Parathyroid adenoma (tissue), 2 donors: ENCODE measurements around the gene FARSB.

Source experiments
- H2AFZ ChIP-seq: fragments of 300-600 bp; sonication (generic); one replicate; pipeline ENCODE4 v1.7.0; 2017; ENCODE audit warnings: antibody characterized with exemption, mild to moderate bottlenecking
- H3K27ac ChIP-seq: fragments of 300-600 bp; sonication (generic); one replicate; pipeline ENCODE4 v1.7.0; 2017
- H3K27me3 ChIP-seq: fragments of 300-600 bp; sonication (generic); one replicate; pipeline ENCODE4 v1.7.0; 2017; ENCODE audit warnings: low read length; ENCODE audit not compliant: control insufficient read depth, insufficient read depth
- H3K36me3 ChIP-seq: fragments of 300-600 bp; sonication (generic); one replicate; pipeline ENCODE4 v1.7.0; 2017; ENCODE audit warnings: low read length; ENCODE audit not compliant: control insufficient read depth, insufficient read depth
- H3K4me1 ChIP-seq: fragments of 300-600 bp; sonication (generic); one replicate; pipeline ENCODE4 v1.7.0; 2017; ENCODE audit warnings: control low read depth
- H3K4me2 ChIP-seq: fragments of 300-600 bp; sonication (generic); one replicate; pipeline ENCODE4 v1.7.0; 2017; ENCODE audit warnings: low read length
- H3K4me3 ChIP-seq: fragments of 300-600 bp; sonication (generic); one replicate; pipeline ENCODE4 v1.7.0; 2017; ENCODE audit warnings: low read depth, low read length
- H3K79me2 ChIP-seq: fragments of 300-600 bp; sonication (generic); one replicate; pipeline ENCODE4 v1.7.0; 2017; ENCODE audit warnings: control low read depth
- H3K9ac ChIP-seq: fragments of 300-600 bp; sonication (generic); one replicate; pipeline ENCODE4 v1.7.0; 2017; ENCODE audit warnings: mild to moderate bottlenecking
- H3K9me3 ChIP-seq: fragments of 300-600 bp; sonication (generic); one replicate; pipeline ENCODE4 v1.7.0; 2017; ENCODE audit warnings: low read length; ENCODE audit not compliant: control insufficient read depth
- TF ChIP-seq, protein P1 (sequence below): fragments of 300-600 bp; sonication (generic); IDR thresholded peaks from one replicate; pipeline ENCODE4 v1.7.0; 2017; ENCODE audit warnings: antibody characterized with exemption, mild to moderate bottlenecking
- donor health status: primary hyperparathyroidism.

FARSB gene

DNA sequence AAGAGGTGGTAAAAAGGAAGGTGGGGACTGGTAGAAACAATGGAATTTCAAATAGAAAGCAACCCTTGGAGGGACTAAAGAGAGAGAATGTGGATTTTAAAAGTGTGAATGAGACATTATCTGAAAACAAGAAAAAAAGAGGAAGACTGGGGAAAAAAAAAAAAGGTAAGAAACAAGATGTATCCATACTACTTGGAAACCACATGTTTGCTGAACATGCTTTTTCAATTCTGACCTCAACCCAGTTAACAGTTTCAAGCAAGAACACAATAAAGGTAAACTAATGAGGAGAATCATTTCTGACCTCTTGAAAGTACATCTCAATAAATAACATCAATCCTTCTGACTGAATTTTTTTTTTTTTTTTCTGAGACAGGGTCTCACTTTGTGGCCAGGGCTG lies 2.6 kb downstream of the FARSB start:
- Histone ChIP-seq H3K4me1 (peaks cover 3% of the 10 kb centered on the region), H3K4me2 (no peak overlapping the region), H3K4me3 (no peak overlapping the region), H2AFZ (no peak overlapping the region), H3K27me3 (no peaks in the 10 kb centered on the region), H3K9me3 (no peaks in the 10 kb centered on the region), H3K79me2 (peaks cover 29% of the 10 kb centered on the region), H3K36me3 (no peaks in the 10 kb centered on the region), H3K27ac (no peak overlapping the region), H3K9ac (no peak overlapping the region)
- TF ChIP-seq, protein P1, sequence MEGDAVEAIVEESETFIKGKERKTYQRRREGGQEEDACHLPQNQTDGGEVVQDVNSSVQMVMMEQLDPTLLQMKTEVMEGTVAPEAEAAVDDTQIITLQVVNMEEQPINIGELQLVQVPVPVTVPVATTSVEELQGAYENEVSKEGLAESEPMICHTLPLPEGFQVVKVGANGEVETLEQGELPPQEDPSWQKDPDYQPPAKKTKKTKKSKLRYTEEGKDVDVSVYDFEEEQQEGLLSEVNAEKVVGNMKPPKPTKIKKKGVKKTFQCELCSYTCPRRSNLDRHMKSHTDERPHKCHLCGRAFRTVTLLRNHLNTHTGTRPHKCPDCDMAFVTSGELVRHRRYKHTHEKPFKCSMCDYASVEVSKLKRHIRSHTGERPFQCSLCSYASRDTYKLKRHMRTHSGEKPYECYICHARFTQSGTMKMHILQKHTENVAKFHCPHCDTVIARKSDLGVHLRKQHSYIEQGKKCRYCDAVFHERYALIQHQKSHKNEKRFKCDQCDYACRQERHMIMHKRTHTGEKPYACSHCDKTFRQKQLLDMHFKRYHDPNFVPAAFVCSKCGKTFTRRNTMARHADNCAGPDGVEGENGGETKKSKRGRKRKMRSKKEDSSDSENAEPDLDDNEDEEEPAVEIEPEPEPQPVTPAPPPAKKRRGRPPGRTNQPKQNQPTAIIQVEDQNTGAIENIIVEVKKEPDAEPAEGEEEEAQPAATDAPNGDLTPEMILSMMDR: no peak

DNA sequence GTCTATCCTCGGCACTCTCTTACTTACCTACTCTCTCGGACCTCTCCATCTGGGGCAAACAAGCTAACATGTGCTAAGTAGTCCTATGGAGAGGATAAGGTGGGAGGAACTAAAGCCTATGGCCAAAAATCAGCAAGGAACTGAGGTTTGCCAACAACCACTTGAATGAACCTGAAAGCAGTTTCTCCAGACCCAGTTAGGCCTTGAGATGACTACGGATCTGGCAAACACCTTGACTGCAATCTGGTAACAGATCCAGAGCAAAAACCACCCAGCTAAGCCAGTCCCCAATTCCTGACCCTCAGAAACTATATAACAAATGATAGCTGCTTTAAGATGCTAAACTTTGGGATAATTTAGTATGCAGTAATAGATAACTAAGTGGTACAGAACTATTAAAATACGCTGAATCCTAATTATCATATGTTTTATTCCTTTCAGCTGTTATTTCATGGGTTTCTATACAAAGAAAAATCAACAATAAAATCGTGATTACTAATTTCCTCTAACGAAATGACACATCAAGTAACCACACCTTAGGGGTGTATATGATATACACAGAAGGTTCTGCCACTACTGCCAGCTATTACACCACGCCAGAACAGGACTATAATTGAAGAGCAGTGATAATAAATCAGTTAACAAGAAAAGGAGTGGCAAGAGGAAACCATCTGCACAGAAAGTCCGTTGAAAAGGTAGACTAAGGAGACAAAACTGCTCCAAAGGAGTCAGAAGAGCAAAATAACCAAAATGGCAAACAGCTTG lies 3.2 kb downstream of the FARSB start:
- Histone ChIP-seq H3K79me2 (peaks cover 29% of the 10 kb centered on the region), H3K36me3 (no peaks in the 10 kb centered on the region), H2AFZ (no peak overlapping the region), H3K9me3 (no peaks in the 10 kb centered on the region), H3K4me2 (no peak overlapping the region), H3K4me1 (peaks cover 3% of the 10 kb centered on the region), H3K27me3 (no peaks in the 10 kb centered on the region), H3K27ac (no peak overlapping the region), H3K9ac (no peak overlapping the region), H3K4me3 (no peak overlapping the region)
- TF ChIP-seq, protein P1: no peak

DNA sequence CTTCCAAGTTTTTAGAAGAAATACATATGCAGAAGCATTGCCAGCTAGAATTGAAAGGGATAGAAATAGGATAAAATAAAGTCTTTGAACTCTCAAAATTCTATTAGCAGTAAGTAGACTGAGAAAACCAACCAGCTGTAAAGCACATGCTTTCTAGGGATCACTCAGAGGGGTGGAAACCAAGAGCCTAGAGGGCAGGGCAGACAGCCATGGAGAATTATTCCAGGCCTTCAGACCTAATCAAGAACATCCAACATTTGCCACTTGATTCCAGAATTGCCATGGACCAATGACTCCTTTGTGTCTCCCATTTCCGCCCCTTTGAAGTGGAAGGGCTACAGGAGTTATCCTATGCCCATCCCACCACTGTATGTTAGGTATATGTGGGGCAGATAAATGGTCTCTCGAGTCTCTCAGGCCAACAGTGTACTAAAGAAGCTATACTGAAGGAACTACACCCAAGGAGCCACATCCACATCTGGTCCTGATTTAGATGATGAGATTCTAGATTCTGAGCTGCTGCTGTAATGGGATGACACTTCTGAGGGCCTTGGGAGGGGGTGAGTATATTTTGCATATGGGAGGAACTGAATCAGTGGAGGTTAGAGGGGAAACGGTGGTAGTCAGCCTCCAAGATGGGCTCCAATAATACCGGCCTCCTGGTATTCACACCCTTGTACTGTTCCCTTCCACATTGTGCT lies 4.0 kb downstream of the FARSB start:
- H3K79me2 ChIP-seq: peaks cover 29% of the 10 kb centered on the region
- no peaks in the 10 kb centered on the region for H3K27me3 ChIP-seq
- peaks cover 3% of the 10 kb centered on the region for H3K4me1 ChIP-seq
- no peak overlapping the region for H3K4me3 ChIP-seq
- H3K27ac ChIP-seq: no peak overlapping the region
- H3K36me3 ChIP-seq: no peaks in the 10 kb centered on the region
- H2AFZ ChIP-seq: no peak overlapping the region
- TF ChIP-seq, protein P1: no peak
- H3K4me2 ChIP-seq: no peak overlapping the region
- H3K9me3 ChIP-seq: no peaks in the 10 kb centered on the region
- H3K9ac ChIP-seq: no peak overlapping the region

DNA sequence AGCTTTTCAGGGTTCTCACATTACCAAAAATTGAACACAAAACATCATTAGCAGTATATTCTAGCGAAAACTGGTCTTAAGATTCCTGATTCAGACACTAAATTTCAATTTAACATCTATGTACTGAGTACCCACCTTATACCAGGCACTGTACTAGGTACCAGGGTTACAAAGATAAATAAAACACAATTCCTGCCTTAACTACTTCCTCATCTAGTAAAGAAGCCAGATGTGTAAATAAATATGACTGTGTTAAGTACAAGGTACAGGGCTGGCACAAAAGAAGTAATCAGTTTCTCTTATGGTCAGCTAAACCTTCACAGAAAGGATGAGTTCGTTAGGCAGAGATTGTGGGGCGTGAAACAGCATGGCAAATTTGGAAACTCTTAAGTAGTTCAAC lies 6.1 kb downstream of the FARSB start:
- Histone ChIP-seq H3K9ac (no peak overlapping the region), H3K4me2 (no peak overlapping the region), H3K27me3 (no peaks in the 10 kb centered on the region), H2AFZ (no peak overlapping the region), H3K27ac (no peak overlapping the region), H3K4me1 (peaks cover 3% of the 10 kb centered on the region), H3K36me3 (no peaks in the 10 kb centered on the region), H3K4me3 (no peak overlapping the region), H3K9me3 (no peaks in the 10 kb centered on the region), H3K79me2 (peaks cover 20% of the 10 kb centered on the region)
- TF ChIP-seq, protein P1: no peak
